ENCODE data around the gene GPAM. TPM values are rescaled to one million over a fixed set of nuclear protein-coding genes. Genes with fewer than 3 reads are reported as not detected.
A peak's percentile ranks its signal among the peaks of the same experiment; 100 is the strongest.
"Not testable (repeated sequence)": the region's sequence is repeated elsewhere in the genome, so short reads cannot be mapped to it uniquely, and the experiment has no call there.

The GPAM gene
- polyA plus RNA-seq, 1 donor, result 15.6 TPM

DNA sequence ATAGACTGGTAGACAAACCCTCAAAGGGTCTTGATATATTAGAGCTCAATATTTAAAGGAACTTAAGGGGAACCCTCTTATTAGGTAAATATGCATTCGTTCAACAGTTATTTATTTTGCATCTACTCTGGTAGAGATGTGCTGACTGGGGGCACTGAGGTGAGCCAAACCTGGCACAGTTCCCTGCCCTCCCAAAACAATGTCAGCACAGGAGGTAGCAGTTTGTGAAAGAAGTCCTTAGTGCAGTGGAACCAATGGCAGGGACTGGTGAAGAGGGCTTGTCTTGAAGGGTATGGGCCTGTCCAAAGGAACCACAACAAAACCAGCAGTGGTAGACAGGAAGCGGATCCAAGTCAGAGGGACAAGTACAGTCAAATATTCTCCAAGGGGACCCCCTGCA is 32.6 kb upstream of the GPAM start:
- no peak for DNase-seq

DNA sequence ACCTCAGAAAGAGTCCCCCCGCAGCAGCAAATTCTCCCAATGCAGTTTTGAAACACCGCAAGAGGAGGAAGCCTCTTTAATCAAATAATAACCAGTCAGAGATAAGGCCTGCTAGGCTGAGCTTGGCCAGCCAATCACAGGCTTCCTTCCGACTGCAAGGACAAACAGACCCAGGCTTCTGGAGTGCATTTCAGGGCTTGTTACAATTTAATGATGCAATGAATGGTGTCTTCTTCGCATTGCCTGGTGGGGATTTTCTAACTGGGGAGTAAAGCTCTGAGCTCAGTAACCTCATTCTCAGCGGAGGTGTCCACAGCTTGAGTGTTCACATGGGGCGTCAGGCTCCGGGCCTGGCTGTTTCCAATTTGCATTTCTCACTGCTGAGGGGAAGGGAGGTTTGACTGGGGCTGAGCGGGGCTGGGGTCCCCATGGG is 31.8 kb upstream of the GPAM start:
- DNase-seq, result no peak

DNA sequence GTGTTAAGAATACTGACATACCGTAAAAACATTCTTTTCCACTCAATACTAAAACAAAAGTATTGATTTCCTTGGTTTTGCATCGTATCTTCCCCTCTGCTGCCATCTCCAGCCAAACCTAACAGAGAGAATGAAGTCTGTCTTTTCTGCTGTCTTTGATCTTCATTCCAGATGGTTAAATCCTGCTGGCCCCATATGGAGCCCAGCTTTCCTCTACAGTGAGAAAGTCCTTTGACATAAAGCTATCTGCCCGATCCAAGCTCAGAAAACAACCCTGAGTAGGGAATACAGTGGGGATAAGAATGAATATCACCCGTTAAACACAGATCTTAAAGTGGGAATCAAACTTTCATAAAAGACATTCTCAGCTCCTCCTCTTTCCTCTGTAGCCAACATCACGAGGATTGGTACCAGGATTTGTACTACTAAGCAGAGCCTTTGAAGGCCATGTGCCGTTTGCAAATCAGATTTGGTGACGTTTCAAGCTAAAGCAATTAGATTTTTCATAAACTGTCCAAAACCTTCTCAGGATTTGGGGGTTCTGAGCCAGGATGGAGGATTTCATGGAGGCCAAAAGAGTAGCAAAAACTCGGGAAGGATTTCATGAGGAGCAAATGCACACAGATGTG is 30.8 kb upstream of the GPAM start:
- no peak for DNase-seq

DNA sequence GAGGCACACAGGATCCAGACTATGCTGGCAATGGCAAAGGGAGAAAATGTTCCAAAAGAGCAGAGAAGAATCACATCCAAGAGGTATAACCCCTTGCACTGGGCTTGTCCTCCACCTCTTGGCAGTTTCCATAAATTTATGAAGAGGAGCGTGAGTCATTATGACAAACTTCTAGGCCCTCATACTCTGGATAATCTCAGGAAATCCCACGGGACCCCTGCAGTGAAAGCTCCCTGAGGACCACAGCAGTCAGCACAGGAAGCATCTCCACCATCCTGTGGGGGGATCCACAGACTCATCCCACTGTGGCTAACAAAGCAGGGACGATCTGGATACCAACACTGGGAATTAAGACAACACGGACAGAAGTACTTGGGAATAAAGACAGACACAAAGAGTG is 30.3 kb upstream of the GPAM start:
- no peak for DNase-seq

DNA sequence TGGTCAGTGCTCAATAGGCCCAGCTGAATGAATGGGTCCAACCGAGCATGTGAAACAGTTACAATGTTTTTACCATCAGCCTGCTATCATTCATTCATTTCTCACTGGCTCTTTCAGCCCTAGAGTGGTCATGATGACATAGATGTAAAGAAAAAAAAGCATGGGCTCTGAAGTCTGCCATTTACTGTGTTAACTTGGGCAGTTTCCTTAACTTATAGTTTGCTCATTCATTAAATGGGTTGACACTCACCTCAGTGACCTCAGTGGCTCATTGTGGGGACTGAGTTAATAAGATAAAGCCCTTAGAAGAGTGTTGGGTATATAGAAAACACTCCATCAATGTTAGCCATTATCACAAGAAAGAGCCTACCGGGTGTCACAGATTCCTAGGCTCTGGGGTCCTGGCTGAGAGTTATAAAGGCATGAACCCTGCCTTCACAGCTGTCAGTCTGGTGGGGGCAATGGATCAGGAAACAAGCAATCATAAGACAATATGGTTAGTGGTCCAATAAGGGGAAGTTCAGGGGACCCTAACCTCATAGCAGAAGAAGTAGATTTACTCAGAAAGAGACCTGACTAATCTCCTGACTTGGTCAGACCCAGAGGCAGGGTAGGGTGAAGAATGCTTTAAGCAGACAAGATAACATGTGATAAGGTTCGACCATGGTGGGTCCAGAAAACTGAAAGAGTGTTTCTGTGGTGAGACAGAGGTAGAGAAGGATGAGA is 29.7 kb upstream of the GPAM start:
- no peak for DNase-seq

DNA sequence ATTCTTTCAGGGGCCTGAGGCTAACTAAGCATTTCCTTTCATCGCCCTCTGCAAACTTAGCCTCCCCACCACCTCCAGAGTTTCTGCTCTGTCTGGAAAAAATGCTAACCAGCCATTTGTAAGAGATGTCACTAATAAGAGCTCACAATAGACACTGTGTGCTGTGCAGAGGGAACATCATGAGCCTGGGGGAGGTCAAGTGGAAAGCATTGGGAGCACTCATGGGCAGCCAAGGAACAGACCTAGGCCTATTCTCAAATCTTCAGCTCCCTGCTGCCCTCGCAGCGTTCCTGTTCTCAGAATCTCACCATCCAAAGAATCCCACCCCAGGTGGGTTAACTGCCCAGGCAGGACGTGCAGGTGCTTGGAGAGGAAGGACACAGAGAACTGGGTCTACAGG is 27.1 kb upstream of the GPAM start:
- no peak for DNase-seq

DNA sequence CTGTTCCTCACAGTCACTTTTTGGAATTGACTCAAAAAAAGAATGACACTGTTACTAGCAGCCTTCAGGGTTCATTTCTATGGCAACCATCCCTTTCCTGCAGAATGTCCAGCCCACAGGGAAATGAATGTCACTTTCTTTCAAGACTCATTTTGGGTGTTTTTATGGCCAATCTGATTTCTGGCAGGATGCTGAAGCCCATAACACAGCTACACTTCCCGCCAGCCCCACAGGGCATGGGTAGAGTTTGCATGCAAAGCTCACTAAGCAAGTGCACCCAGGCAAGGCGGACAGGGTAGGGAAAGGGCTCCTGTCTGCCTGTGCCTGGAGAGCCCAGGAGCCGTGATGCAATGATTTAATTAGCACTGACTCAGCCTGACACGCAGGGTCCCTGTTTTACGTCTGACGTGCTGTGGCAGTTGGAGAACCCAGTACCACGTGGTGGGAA is 26.1 kb upstream of the GPAM start:
- no peak for DNase-seq

DNA sequence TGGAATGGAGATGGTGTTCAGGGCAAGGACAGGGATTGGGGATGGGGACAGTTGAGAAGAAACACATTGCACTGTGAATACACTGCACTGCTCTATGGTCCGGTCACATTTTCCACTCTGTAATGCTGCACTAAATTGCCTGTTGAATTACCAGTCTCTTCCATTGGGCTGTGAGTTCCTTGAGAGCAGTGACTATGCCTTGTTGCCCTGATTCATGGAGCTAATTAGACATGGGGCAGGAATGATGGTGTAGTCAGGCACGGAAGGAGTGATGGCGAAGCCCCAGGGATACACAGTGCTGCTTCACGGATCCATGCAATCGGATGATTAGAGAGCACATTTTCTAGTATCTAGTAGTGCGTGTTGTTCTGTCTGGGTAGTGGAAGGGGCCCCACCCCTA is 25.4 kb upstream of the GPAM start:
- DNase-seq, result peak; percentile 62

DNA sequence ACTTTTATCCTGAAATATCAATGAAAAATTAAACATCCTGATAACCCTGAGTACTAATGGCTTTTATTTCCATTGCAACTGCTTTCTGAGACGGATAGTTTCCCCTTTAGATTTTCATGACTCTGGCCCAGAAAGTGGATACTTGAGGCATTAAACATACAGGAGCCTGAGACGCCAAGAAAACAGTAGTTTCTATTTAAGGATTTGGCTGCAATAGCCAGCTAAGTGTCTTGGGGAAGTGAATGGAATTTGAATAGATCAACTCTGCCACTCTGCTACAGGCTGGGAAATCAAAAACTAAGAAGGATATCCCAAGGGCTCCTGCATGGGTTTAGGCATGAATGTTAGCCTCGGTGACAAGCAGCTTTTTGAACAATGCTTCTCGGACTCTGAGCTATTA is 24.7 kb upstream of the GPAM start:
- DNase-seq, result peak; percentile 62

DNA sequence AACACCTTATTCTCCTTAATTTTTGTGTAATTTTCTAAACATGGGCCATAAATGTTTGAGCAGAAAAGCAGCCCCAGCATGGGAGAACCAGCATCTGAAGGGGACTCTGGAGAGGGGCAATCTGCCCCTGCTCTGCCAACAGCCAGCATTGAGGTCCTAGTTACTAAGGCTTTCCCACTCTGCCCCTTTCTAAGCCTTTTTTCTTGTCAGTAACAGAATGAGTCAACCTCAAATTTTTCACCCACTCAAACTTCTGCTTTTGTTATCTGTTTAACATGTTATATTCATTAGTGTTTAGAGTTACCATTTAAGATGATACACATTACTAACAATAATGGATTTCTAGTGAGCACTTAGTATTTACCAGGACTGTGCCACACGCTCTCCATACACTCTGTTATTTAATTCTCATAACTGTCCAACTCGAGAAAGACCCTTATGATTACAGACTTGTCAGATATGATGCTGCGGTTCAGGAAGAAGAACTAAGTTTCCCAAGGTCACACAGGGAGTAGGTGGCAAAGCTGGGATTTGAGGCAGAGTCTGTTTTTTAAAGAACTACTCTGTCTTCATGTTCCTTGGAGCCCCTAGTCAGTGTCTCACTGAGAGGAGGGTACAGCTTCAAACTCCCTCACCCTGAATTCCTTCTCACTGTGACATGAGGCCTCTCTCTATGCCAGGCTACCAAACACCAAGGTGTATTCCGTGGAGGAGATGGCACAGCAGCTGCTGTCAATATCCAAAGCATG is 19.9 kb upstream of the GPAM start:
- DNase-seq, result no peak

DNA sequence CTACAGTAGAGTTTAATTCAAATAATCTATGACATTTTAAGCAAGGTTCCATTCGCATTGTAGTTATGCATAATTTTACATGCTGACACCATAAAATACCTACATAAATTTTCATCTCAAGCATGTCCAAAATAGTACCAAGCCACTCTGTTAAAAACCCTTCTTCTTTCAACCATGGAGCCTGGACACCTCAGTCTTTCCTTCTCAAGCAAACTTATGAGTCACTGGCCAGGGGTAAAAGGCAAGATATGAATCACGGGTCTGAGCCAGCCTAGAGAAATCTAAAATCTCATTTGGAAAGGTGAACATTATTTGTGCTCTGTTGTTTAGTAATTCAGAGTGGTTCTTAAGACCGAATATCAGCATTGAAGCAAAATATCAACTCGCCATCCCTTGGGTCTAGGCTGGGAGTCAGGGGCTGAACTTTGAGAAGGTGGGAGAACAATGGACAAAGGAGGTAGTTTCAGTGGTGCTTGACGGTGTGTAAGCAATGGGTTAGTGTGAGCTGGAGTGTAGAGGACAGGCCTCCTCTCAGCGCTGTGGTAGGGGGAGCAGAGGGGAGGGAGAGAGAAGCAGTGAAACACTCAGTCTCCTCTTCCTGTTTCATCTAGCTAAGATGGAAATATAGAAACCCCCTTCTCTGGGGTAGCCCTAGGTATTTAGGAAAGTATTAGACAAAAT is 19.1 kb upstream of the GPAM start:
- DNase-seq, result no peak

DNA sequence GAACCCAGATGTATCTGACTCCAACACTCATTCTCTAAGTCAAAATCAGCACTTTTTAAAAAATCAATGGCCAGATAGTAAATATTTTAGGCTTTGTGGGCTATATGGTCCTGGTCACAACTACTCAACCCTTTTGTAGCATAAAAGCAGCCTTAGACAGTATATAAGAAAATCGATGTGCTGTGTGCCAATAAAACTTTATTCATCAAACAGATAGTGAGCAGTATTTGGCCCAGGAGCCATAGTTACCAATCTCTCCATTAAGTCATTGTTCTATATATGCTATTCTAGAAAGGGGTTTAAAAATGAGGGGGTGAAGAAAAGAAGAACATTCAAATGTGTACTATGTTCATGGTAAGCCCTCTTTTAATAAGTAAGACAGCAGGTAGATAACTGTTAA is 18.5 kb upstream of the GPAM start:
- DNase-seq, result no peak

DNA sequence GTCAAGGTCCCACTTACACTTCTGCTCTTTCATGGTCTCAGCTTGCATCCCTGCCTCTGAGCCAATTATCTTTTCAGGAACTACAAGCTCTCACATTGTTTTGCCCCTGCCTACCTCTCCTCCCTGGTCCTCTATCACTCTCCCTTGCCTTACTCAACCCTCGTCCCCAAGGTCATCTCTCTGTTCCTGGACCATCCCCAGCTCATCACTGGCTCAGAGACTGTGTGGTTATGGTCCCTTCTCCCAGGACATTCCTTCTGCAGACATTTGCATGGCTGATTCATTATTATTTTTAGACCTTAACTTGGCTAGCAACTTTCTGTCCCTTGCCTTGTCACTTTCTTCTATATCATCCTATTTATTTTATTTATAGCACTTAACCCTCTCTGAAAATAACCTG is 17.8 kb upstream of the GPAM start:
- no peak for DNase-seq

DNA sequence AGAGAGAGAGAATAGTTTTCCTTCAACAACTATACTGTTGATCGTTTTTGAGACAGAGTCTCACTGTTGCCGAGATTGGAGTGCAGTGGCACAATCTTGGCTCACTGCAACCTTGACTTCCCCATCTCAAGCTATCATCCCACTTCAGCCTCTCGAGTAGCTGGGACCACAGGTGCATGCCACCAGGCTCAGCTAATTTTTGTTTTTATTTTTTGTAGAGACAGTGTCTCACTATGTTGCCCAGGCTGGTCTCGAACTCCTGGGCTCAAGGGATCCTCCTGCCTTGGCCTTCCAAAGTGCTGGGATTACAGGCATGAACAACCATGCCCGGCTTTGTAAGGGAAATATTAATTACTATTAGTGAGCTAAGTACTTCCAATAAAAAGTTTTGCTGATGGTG is 16.7 kb upstream of the GPAM start:
- not testable (repeated sequence) for DNase-seq

DNA sequence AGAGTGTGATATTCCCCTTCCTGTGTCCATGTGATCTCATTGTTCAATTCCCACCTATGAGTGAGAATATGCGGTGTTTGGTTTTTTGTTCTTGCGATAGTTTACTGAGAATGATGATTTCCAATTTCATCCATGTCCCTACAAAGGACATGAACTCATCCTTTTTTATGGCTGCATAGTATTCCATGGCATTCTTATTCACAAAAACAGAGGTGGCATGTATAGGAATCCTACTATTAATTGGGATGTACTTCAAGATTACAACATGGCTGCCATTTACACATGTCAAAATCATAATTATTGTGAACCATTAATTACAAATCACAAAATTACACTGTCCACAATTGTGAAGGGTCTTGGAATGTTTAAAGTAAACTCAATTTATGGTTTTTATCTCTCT is 14.1 kb upstream of the GPAM start:
- not testable (repeated sequence) for DNase-seq

DNA sequence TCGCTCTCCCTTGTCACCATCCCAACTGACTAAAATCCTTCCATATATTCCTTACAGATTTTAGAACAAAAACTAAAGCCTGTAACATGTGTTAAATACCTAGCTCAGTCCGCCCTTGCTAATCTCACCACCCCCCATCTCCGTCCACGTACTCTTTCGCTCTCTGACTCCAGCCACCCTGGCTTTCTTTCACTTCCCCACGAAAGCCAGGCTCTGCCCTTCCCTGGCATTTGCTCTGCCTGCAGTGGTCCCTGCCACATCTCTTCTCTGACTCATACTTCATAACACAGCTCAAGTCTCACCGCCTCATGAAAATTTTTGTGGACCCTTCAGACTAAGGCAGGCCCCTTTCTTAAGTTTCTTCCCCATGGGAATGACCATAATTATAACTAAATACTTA is 11.7 kb upstream of the GPAM start:
- no peak for DNase-seq

DNA sequence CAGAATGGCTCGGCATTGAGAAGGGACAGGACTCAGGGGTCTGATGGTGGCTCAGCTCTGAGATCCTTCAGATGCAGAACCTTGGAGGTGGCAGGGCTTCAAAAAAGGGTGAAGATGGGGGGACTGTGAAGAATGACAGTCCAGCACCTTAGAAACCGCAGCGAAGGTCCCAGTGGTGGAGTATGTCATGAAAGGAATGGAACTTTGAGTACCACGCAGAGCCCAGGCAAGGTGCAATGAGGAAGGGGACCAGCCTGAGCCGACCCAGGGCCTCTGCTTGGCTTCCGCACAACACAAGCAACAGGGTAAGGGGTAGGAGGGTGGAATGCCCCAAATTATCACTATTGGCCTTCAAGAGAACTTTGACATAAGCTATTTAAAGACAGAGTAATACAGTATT is 8.2 kb upstream of the GPAM start:
- no peak for DNase-seq

DNA sequence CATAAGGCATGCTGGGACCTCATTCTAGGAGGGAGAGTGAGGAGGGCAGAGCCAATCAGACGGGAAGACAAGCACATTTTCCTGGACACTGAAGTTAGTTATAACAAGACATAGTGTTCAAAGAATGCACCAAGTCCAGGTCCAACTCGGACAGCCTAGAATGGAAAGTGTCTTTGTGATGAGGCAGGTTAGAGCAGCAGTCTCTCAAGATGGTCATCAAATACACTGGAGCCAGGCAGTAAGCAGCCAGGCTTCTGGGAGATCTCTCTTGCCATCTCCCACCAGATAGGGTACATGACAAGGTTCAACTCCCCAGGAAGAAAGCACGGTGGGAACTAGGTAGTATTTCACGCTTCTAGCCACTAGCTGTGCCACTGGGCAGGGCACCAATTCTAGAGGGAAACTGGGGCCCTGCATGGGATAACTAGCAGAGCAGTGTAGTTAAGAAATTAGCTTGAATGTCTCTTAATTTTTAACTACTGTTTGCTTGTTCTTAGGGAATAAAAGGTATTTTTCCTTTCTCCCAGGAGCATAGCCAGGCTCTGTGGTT is 7.6 kb upstream of the GPAM start:
- no peak for DNase-seq

DNA sequence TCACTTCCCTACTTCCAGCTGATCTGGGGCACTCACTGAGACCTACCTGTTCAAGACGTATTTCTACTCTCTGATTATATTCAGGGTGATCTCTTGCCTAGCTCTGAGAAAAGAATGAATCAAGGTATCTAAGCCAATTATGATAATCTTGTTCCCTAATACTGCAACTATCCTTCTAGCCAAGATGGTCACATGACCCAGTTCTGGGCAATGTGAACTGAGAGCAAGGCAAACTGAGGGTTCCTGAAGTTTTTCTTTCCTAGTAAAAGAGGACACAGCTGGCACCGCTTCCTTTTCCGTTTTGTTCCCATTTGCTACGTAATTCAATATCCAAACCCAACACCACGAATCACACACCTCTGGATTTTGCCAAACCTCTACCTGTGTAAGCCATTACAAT is 5.9 kb upstream of the GPAM start:
- DNase-seq, result no peak

DNA sequence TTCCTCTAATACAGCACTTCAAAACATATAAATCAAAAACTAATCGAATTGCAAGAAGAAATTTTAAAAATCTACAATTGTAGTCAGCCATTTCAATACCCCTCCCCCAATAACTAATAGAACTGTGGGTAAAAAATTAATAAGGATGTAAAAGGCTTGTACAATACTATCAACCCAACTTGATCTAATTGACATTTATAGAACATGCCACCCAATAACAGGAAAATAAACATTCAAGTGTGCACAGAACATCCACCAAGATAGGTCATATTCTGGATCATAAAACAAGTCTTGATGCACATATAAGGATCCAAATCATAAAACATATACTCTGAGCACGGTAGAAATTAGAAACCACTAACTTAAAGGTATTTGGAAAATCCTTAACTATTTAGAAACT is 4.0 kb upstream of the GPAM start:
- DNase-seq, result no peak

DNA sequence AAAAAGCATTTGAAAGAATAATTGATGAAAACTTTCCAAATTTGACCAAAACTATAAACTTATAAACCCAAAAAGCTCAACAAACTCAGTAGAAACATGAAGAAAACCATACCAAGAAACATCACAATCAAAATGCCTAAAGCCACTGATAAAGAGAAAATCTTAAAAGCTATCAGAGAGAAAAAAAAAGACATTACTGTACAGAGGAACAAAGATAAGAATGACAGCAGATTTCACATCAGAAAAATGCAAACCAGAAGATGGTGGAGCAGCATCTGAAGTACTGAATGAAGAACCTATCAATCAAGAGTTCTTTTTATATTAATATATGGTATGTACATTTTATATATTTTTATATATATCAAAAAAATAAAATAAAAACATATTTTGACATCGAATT is 2.4 kb upstream of the GPAM start:
- no peak for DNase-seq

DNA sequence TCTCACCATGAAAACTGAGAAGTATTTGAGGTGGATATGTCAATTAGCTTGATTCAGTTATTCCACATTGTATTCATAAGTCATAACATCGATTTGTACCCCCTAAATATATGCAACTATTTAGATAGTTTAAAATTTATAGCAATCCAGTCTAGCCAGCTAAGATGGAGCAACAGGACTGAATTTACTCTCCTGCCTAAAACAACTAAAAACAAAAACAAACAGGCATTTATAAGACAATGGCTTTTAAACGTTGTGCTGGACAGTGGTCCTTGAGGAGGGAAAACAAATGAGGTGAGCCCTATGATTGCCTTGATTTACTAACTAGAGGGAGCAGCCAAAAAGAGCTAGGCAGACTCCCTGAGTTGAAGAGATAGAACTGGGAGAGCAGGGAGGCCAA is 814 bp upstream of the GPAM start:
- DNase-seq, result no peak

DNA sequence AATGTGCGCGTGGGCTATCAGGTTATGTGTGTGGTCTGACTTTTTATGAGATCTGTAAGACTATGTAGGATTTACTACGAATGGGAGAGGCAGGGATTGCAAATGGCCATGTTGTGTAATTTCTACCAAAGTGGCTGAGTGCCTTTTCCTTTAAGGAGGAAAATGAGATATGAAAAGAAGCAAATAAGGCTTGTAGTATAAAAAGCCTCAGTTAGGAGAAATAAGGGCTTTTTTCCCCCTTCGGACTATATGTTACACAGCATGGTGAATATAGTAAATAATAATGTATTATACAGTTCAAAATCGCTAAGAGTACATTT is 447 bp upstream of the GPAM start:
- no peak for DNase-seq
